PC-3 (cell line): ENCODE data around the gene MRPS34. TPM values are rescaled to one million over a fixed set of nuclear protein-coding genes. Genes with fewer than 3 reads are reported as not detected.
A peak's percentile ranks its signal among the peaks of the same experiment; 100 is the strongest.

Experiments
- ATAC-seq: fragments of 200-7000 bp; cut with Tn5 transposase; 2 replicates; pipeline ENCODE4 v1.9.1; 2020; ENCODE audit warnings: mild to moderate bottlenecking, moderate library complexity
- BruUV-seq: library from RNA; stranded (reverse); fragments of 400-500 nt; replicated peaks from 2 replicates; lab custom pipeline; 2021; lab: Mats Ljungman, UMichigan
- CTCF ChIA-PET: fragments of 300-600 bp; sonication (Branson Sonifier 250); formaldehyde crosslinking; loops from one replicate; lab custom pipeline; 2022; ENCODE audit warnings: antibody characterized with exemption; lab: Charles Lee
- POLR2A ChIA-PET: fragments of 300-600 bp; sonication (Branson Sonifier 250); formaldehyde crosslinking; loops from one replicate; lab custom pipeline; 2022; ENCODE audit warnings: antibody characterized with exemption; ENCODE audit not compliant: unreplicated experiment; lab: Charles Lee
- DNase-seq: peaks from one replicate; pipeline ENCODE4 v3.0.0-alpha.2; 2015
- H2AFZ ChIP-seq: fragments of 300-600 bp; sonication (generic); 2 replicates; pipeline ENCODE4 v1.6.0; 2016; ENCODE audit warnings: antibody characterized with exemption, low read length
- H3F3A ChIP-seq: fragments of 300-600 bp; sonication (generic); one replicate; pipeline ENCODE4 v1.6.0; 2017; ENCODE audit warnings: antibody characterized with exemption, low read length, control low read depth, mild to moderate bottlenecking; ENCODE audit not compliant: unreplicated experiment
- H3K27ac ChIP-seq: fragments of 300-600 bp; sonication (generic); 2 replicates; pipeline ENCODE4 v1.5.1; 2016; ENCODE audit warnings: mild to moderate bottlenecking, low read length
- H3K27me3 ChIP-seq: fragments of 300-600 bp; sonication (generic); 2 replicates; pipeline ENCODE4 v1.6.1; 2016; ENCODE audit warnings: low read length, mixed read lengths
- H3K36me3 ChIP-seq: fragments of 300-600 bp; sonication (generic); 2 replicates; pipeline ENCODE4 v1.6.1; 2016; ENCODE audit warnings: low read depth, mixed run types, low read length, mixed read lengths
- H3K4me1 ChIP-seq: fragments of 300-600 bp; sonication (generic); 2 replicates; pipeline ENCODE4 v1.5.1; 2016; ENCODE audit warnings: low read length; ENCODE audit not compliant: insufficient read depth
- H3K4me2 ChIP-seq: fragments of 300-600 bp; sonication (generic); 2 replicates; pipeline ENCODE4 v1.6.0; 2016; ENCODE audit warnings: low read length
- H3K4me3 ChIP-seq: fragments of 300-600 bp; sonication (generic); 2 replicates; pipeline ENCODE4 v1.5.1; 2016; ENCODE audit warnings: mild to moderate bottlenecking, low read length, mixed read lengths
- H3K79me2 ChIP-seq: fragments of 300-600 bp; sonication (generic); 2 replicates; pipeline ENCODE4 v1.6.1; 2017; ENCODE audit warnings: low read length, mixed read lengths
- H3K9ac ChIP-seq: fragments of 300-600 bp; sonication (generic); 2 replicates; pipeline ENCODE4 v1.6.0; 2016; ENCODE audit warnings: mild to moderate bottlenecking, low read length
- H3K9me2 ChIP-seq: fragments of 300-600 bp; sonication (generic); replicated peaks from 2 replicates; pipeline ENCODE4 v1.6.1; 2016; ENCODE audit warnings: mixed run types, low read length, mixed read lengths
- H3K9me3 ChIP-seq: fragments of 300-600 bp; sonication (generic); 2 replicates; pipeline ENCODE4 v1.6.1; 2016; ENCODE audit warnings: low read length, mixed read lengths
- H4K20me1 ChIP-seq: fragments of 300-600 bp; sonication (generic); 2 replicates; pipeline ENCODE4 v1.6.1; 2016; ENCODE audit warnings: low read length, mixed read lengths
- CTCF ChIP-seq: fragments of 300-600 bp; sonication (generic); conservative IDR thresholded peaks from 2 replicates; pipeline ENCODE4 v1.5.1; 2017; ENCODE audit warnings: antibody characterized with exemption, low read depth, mild to moderate bottlenecking, low read length
- EZH2 ChIP-seq: fragments of 300-600 bp; sonication (generic); IDR thresholded peaks from one replicate; pipeline ENCODE4 v1.6.1; 2017; ENCODE audit warnings: antibody characterized with exemption, mild to moderate bottlenecking, low read length; ENCODE audit not compliant: unreplicated experiment
- EZH2phosphoT487 ChIP-seq: fragments of 300-600 bp; sonication (generic); IDR thresholded peaks from 2 replicates; pipeline ENCODE4 v1.6.1; 2018; ENCODE audit warnings: mild to moderate bottlenecking, antibody characterized with exemption, low read length, borderline replicate concordance
- intact Hi-C: fragments of 100-400 bp; cut with micrococcal nuclease; formaldehyde crosslinking; loops from 2 replicates; pipeline ENCODE4 v1.9.0; 2023
- total RNA-seq: library from RNA; depleted of rRNA; stranded (reverse); fragments of >200 nt; gene quantifications from 2 replicates; pipeline ENCODE4 v1.2.3, GENCODE V29; 2014

The MRPS34 gene
- total RNA-seq, 1 experiment from 2014 or later = 248 TPM

- H2AFZ ChIP-seq = no peak overlapping the region
- H3K4me1 ChIP-seq = no peaks in the 10 kb centered on the region
- ATAC-seq (no peak), DNase-seq (no peak)
- H3K9ac ChIP-seq = no peak overlapping the region
- no peak overlapping the region for H3K4me3 ChIP-seq
- no peaks in the 10 kb centered on the region for H3K27me3 ChIP-seq
- H4K20me1 ChIP-seq = no peaks in the 10 kb centered on the region
- intact Hi-C loops = no loop called here
- CTCF ChIA-PET = no interaction called here
- no peaks in the 10 kb centered on the region for H3F3A ChIP-seq
- BruUV-seq = no TSS peak
- H3K9me3 ChIP-seq = no peaks in the 10 kb centered on the region
- no peaks in the 10 kb centered on the region for H3K36me3 ChIP-seq
- no peaks in the 10 kb centered on the region for H3K9me2 ChIP-seq
- H3K79me2 ChIP-seq = no peaks in the 10 kb centered on the region
- TF ChIP-seq EZH2phosphoT487 (no peak), EZH2 (no peak), CTCF (no peak)
- POLR2A ChIA-PET = no interaction called here
- H3K27ac ChIP-seq = no peak overlapping the region
- no peak overlapping the region for H3K4me2 ChIP-seq
These were observed 26.2 kb downstream of the MRPS34 start for GRCh38 chr16:1746693-1747195.

GRCh38 chr16:1745900-1746692, 26.8 kb downstream of the MRPS34 start:
- TF ChIP-seq EZH2phosphoT487 = no peak
- TF ChIP-seq CTCF = no peak
- no peak for TF ChIP-seq EZH2
- ChIA-PET POLR2A (interaction anchor here (0.7 kb wide), 1 partner anchor 25 kb away, joined by 3 read pairs; no protein-coding TSS in a partner anchor), CTCF (no interaction called here)
- intact Hi-C loops = no loop called here
- no peaks in the 10 kb centered on the region for H3K4me1 ChIP-seq
- no peaks in the 10 kb centered on the region for H4K20me1 ChIP-seq
- H3K9me3 ChIP-seq = no peaks in the 10 kb centered on the region
- no peaks in the 10 kb centered on the region for H3K9me2 ChIP-seq
- H3K79me2 ChIP-seq = no peaks in the 10 kb centered on the region
- H3K27ac ChIP-seq = 0 out of 2 replicates have a peak overlapping the region, but pooled peaks have one; percentile 5
- no peaks in the 10 kb centered on the region for H3F3A ChIP-seq
- BruUV-seq = TSS peak; percentile 20
- no peak overlapping the region for H2AFZ ChIP-seq
- no peak overlapping the region for H3K9ac ChIP-seq
- DNase-seq = peak; percentile 4
- H3K36me3 ChIP-seq = no peaks in the 10 kb centered on the region
- H3K27me3 ChIP-seq = no peaks in the 10 kb centered on the region
- no peak for ATAC-seq
- H3K4me3 ChIP-seq = no peak overlapping the region
- no peak overlapping the region for H3K4me2 ChIP-seq
